Activated CD8-positive, alpha-beta memory T cell treated with anti-CD3 and anti-CD28 coated beads, Interleukin-2, amount 50 U/mL, for 1 hour (primary cell): ENCODE results near the gene ZNF217.
"Not testable (repeated sequence)": the region's sequence is repeated elsewhere in the genome, so short reads cannot be mapped to it uniquely, and the experiment has no call there.

Source experiments
- DNase-seq: peaks from one replicate; pipeline ENCODE4 v3.0.0-alpha.2; 2020; ENCODE audit errors: extremely low read depth

ZNF217 gene

GRCh38 chr20:53622247-53623133 is 28.9 kb upstream of the ZNF217 start:
- DNase-seq = no peak

- no peak for DNase-seq
Observed at GRCh38 chr20:53621482-53622246, 28.0 kb upstream of the ZNF217 start.

- DNase-seq = not testable (repeated sequence)
Observed at GRCh38 chr20:53618490-53619000, 24.9 kb upstream of the ZNF217 start.

- no peak for DNase-seq
Observed at GRCh38 chr20:53617791-53618489, 24.3 kb upstream of the ZNF217 start.

- DNase-seq = not testable (repeated sequence)
Observed at GRCh38 chr20:53616489-53616888, 22.9 kb upstream of the ZNF217 start.

- no peak for DNase-seq
Observed at GRCh38 chr20:53613748-53614147, 20.1 kb upstream of the ZNF217 start.

- DNase-seq = not testable (repeated sequence)
Observed at GRCh38 chr20:53612289-53612688, 18.6 kb upstream of the ZNF217 start.

GRCh38 chr20:53611449-53611894 is 17.8 kb upstream of the ZNF217 start:
- DNase-seq = no peak

GRCh38 chr20:53609491-53610445 is 16.1 kb upstream of the ZNF217 start:
- peak; percentile 48 for DNase-seq

- DNase-seq = no peak
Observed at GRCh38 chr20:53608456-53609452, 15.1 kb upstream of the ZNF217 start.

- no peak for DNase-seq
Observed at GRCh38 chr20:53608071-53608455, 14.4 kb upstream of the ZNF217 start.

GRCh38 chr20:53606364-53606985 is 12.8 kb upstream of the ZNF217 start:
- DNase-seq = no peak

GRCh38 chr20:53605401-53605800 is 11.8 kb upstream of the ZNF217 start:
- DNase-seq = not testable (repeated sequence)

GRCh38 chr20:53604846-53605245 is 11.2 kb upstream of the ZNF217 start:
- DNase-seq = not testable (repeated sequence)

GRCh38 chr20:53602661-53603060 is 9.0 kb upstream of the ZNF217 start:
- DNase-seq = no peak

- no peak for DNase-seq
Observed at GRCh38 chr20:53599910-53600632, 6.4 kb upstream of the ZNF217 start.

GRCh38 chr20:53599378-53599777 is 5.7 kb upstream of the ZNF217 start:
- no peak for DNase-seq

GRCh38 chr20:53599044-53599362 is 5.4 kb upstream of the ZNF217 start:
- DNase-seq = no peak
